Measurements from ENCODE around the gene REELD1.

Gene REELD1

GRCh38 chr4:146265950-146266490 lies 51.7 kb downstream of the REELD1 start:
- DNase-seq (ENCODE audit: low spot score) = peak; percentile 34

- DNase-seq (ENCODE audit: low spot score) = no peak
Observed at GRCh38 chr4:146267826-146268225, 53.5 kb downstream of the REELD1 start.

GRCh38 chr4:146269228-146269653 lies 54.9 kb downstream of the REELD1 start:
- DNase-seq (ENCODE audit: low spot score) = no peak

GRCh38 chr4:146271466-146271865 lies 57.1 kb downstream of the REELD1 start:
- no peak for DNase-seq (ENCODE audit: low spot score)

- DNase-seq (ENCODE audit: low spot score) = no peak
Observed at GRCh38 chr4:146273204-146273901, 59.0 kb downstream of the REELD1 start.

- DNase-seq (ENCODE audit: low spot score) = no peak
Observed at GRCh38 chr4:146274774-146275173, 60.4 kb downstream of the REELD1 start.

GRCh38 chr4:146275370-146275769 lies 61.0 kb downstream of the REELD1 start:
- DNase-seq (ENCODE audit: low spot score) = no peak

GRCh38 chr4:146278986-146279385 lies 64.6 kb downstream of the REELD1 start:
- DNase-seq (ENCODE audit: low spot score) = no peak

All from Ammon's horn (tissue), 1 donor.